ENCODE data around the gene SPRED1.
"Not testable (repeated sequence)": the region's sequence is repeated elsewhere in the genome, so short reads cannot be mapped to it uniquely, and the experiment has no call there.

The SPRED1 gene

DNA sequence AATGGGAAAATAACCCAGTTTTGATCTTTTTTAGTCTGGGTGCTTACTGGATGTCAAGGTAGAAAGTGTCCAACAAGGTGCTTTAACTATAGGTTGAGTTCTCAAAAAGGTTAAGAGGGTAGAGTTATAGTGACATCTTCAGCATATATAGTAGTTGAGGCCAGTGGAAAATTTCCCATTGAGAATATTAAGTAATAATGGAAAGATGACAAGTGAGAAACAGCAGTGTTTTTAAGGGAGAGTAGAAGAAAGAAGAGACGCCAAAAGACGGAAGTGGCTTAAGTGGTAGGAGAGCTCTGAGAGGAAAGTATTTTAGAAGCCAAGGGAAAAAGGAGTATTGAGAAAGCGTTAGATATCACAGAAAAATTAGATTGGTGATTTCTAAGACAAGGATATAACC is 10.6 kb downstream of the SPRED1 start:
- Histone ChIP-seq H3K9me3 (0 out of 2 replicates have a peak, but pooled peaks cover 3% of the 10 kb centered on the region), H3K36me3 (no peaks in the 10 kb centered on the region), H3K4me3 (ENCODE audit: low read depth, low read length) (no peak overlapping the region), H3K27me3 (no peaks in the 10 kb centered on the region), H3K4me1 (no peaks in the 10 kb centered on the region)
- no peak for DNase-seq
- TF ChIP-seq, protein P1, sequence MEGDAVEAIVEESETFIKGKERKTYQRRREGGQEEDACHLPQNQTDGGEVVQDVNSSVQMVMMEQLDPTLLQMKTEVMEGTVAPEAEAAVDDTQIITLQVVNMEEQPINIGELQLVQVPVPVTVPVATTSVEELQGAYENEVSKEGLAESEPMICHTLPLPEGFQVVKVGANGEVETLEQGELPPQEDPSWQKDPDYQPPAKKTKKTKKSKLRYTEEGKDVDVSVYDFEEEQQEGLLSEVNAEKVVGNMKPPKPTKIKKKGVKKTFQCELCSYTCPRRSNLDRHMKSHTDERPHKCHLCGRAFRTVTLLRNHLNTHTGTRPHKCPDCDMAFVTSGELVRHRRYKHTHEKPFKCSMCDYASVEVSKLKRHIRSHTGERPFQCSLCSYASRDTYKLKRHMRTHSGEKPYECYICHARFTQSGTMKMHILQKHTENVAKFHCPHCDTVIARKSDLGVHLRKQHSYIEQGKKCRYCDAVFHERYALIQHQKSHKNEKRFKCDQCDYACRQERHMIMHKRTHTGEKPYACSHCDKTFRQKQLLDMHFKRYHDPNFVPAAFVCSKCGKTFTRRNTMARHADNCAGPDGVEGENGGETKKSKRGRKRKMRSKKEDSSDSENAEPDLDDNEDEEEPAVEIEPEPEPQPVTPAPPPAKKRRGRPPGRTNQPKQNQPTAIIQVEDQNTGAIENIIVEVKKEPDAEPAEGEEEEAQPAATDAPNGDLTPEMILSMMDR (IDR thresholded peaks at IDR 0.05; ENCODE audit: low read depth, low read length) = no peak

DNA sequence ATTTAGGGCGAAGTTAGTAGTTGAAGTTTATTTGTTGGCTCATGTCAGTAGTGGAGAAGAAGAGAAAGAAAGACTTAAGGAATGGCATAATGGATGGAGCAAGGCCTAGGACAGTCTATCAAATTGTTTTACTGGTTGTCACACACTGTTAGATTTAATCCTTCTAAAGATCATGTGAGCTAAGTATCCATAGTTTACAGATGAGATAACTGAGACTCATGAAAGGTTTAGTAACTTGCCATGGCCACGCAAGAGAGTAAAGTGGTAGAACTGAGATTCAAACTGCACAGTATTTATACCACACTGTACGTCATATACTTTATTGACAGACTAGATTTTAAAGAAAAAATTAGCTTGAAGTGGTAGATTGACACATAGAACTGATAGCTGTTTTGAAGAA is 11.4 kb downstream of the SPRED1 start:
- TF ChIP-seq, protein P1 (IDR thresholded peaks at IDR 0.05; ENCODE audit: low read depth, low read length) = no peak
- H3K4me3 ChIP-seq (ENCODE audit: low read depth, low read length) = no peak overlapping the region
- no peaks in the 10 kb centered on the region for H3K27me3 ChIP-seq
- H3K4me1 ChIP-seq = no peaks in the 10 kb centered on the region
- H3K36me3 ChIP-seq = no peaks in the 10 kb centered on the region
- H3K9me3 ChIP-seq = 0 out of 2 replicates have a peak, but pooled peaks cover 3% of the 10 kb centered on the region
- DNase-seq = no peak

DNA sequence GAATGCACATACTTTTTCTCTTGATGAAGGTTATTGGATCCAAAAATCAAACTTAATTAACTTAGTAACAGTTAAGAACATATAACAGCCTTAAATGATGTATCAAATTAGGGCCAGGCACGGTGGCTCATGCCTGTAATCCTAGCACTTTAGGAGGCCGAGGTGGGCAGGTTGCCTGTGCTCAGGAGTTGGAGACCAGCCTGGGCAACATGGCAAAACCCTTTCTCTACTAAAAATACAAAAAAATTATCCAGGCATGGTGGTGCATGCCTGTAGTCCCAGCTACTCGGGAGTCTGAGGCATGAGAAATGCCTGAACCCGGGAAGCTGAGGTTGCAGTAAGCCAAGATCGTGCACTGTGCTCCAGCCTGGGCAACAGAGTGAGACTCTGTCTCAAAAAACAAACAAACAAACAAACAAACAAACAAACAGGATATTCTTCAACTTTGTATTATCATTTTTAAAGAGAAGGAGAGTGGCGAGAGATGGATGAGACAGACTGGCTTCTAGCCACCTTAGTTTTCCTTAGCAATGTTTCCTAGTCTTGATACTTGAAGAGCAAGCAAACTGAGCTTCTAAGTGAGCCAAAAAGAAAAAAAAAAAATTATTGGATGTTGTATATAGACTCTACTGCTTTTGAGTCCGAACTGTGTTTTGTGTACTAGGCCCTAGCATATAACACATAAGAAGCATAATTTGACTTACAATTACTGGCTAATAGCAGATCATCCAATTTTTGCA is 13.8 kb downstream of the SPRED1 start:
- no peak for DNase-seq
- no peaks in the 10 kb centered on the region for H3K27me3 ChIP-seq
- TF ChIP-seq, protein P1 (IDR thresholded peaks at IDR 0.05; ENCODE audit: low read depth, low read length) = no peak
- no peak overlapping the region for H3K4me3 ChIP-seq (ENCODE audit: low read depth, low read length)
- no peaks in the 10 kb centered on the region for H3K4me1 ChIP-seq
- H3K36me3 ChIP-seq = peaks cover 4% of the 10 kb centered on the region
- 0 out of 2 replicates have a peak, but pooled peaks cover 3% of the 10 kb centered on the region for H3K9me3 ChIP-seq

DNA sequence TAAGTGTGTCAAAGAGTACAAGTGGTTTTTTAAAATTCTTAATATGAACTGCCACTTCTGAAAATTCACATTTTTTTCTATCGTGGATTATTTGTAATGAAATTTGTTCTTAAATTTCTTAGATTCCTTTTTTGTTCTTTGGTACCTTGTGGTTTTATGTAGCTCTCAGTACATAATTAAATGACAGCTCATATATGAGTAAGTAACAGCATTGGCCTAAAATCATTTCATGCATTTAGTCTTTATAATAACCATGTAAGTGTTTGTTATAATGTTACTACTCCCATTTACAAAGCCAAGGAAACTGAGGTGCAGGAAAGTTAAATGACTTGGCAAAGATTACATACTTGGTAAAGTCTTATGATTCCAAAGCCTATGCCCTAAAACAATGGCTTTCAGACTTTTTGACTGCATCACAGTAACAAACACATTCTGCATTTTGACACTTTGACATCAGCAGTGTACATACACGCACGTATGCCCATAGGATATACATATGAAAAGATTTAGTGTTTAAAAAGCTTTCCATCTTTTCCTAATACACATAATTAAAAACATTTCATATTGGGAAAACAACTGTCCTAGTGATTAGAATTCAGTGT is 14.9 kb downstream of the SPRED1 start:
- H3K9me3 ChIP-seq = peaks cover 5% of the 10 kb centered on the region; the same call in 1 of the 2 replicates
- no peaks in the 10 kb centered on the region for H3K4me1 ChIP-seq
- peaks cover 4% of the 10 kb centered on the region for H3K36me3 ChIP-seq
- DNase-seq = no peak
- TF ChIP-seq, protein P1 (IDR thresholded peaks at IDR 0.05; ENCODE audit: low read depth, low read length) = no peak
- no peak overlapping the region for H3K4me3 ChIP-seq (ENCODE audit: low read depth, low read length)
- H3K27me3 ChIP-seq = no peaks in the 10 kb centered on the region

DNA sequence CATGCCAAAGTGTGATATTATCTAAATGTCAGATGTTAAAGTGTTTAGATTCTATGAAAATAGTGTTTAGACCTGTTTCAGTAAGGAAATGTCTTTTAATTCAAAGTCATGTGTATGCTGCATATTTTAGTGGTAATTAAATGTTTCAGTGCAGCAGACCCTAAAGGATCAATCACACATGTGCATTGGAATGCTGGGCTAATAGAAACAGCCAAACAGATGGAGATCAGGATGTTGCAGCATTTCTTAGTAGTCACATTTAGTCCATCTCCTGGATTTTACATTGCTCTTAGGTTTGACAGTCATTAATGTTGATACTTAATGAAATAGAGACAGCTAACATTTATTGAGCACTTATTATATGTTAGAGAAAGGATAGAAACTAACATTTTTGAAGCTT is 18.5 kb downstream of the SPRED1 start:
- H3K4me1 ChIP-seq = no peaks in the 10 kb centered on the region
- no peak for DNase-seq
- TF ChIP-seq, protein P1 (IDR thresholded peaks at IDR 0.05; ENCODE audit: low read depth, low read length) = no peak
- peaks cover 4% of the 10 kb centered on the region for H3K36me3 ChIP-seq
- H3K27me3 ChIP-seq = no peaks in the 10 kb centered on the region
- no peak overlapping the region for H3K4me3 ChIP-seq (ENCODE audit: low read depth, low read length)
- peaks cover 3% of the 10 kb centered on the region; the same call in 1 of the 2 replicates for H3K9me3 ChIP-seq

DNA sequence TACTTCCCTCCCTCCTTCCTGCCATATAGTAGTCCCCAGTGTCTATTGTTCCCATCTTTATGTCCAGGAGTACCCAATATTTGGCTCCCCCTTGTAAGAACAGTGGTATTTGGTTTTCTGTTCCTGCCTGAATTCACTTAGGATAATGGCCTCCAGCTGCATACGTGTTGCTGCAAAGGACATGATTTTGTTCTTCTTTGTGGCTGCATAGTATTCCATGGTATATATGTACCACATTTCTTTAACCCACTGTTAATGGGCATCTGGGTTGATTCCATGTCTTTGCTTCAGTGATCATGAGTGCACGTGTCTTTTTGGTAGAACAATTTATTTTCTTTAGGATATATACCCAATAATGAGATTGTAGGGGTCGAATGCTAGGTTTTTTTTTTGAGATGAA is 19.3 kb downstream of the SPRED1 start:
- TF ChIP-seq, protein P1 (IDR thresholded peaks at IDR 0.05; ENCODE audit: low read depth, low read length) = no peak

DNA sequence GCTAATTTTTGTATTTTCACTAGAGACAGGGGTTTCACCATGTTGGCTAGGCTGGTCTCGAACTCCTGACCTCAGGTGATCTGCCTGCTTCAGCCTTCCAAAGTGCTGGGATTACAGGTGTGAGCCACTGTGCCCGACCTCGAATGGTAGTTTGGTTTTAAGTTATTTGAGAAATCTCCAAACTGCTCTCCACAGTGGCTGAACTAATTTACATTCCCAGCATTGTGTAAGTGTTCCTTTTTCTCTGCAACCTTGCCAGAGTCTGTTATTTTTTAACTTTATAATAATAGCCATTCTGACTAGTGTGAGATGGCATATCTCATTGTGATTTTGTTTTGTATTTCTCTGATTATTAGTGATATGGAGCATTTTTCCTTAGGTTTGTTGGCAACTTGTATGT is 19.8 kb downstream of the SPRED1 start:
- not testable (repeated sequence) for H3K36me3 ChIP-seq; H3K4me1 ChIP-seq; H3K9me3 ChIP-seq; H3K4me3 ChIP-seq (ENCODE audit: low read depth, low read length); H3K27me3 ChIP-seq; DNase-seq

More for the DNA sequence above, 19.3 kb downstream of the SPRED1 start:
- Histone ChIP-seq H3K4me1 (no peaks in the 10 kb centered on the region), H3K36me3 (peaks cover 4% of the 10 kb centered on the region), H3K9me3 (peaks cover 3% of the 10 kb centered on the region; the same call in 1 of the 2 replicates), H3K4me3 (ENCODE audit: low read depth, low read length) (no peak overlapping the region), H3K27me3 (no peaks in the 10 kb centered on the region)
- DNase-seq = no peak
